Ovary (tissue), 3 donors: Measurements from ENCODE around the gene CADM2.

Experiments
- CTCF ChIP-seq, 3 donors: fragments of 450-650 bp in 2 of 3; fragments of 200-600 bp in 1 of 3; IDR thresholded peaks; one replicate each; pipeline versions ENCODE4 v1.5.1 to v1.8.0; 2016 to 2022; ENCODE audit warnings: antibody characterized with exemption in 3 of 3, mild to moderate bottlenecking in 1 of 3
- EP300 ChIP-seq: sonication (generic); formaldehyde crosslinking; IDR thresholded peaks from one replicate; pipeline ENCODE4 v1.6.1; 2017; ENCODE audit warnings: antibody characterized with exemption
- POLR2A ChIP-seq: fragments of 450-650 bp; IDR thresholded peaks from one replicate; pipeline ENCODE4 v1.6.1; 2017; ENCODE audit warnings: antibody characterized with exemption, mild to moderate bottlenecking, moderate library complexity
- donor health status: DM: no; HTN: no; CAD: no.

- TF ChIP-seq POLR2A (no peak), CTCF (IDR thresholded peaks at IDR 0.05) (no peak), EP300 (no peak)
Observed at GRCh38 chr3:85433319-85433718, 474.5 kb downstream of the CADM2 start.
